T-cell (primary cell): ENCODE data around the gene TTLL11. TPM values are rescaled to one million over a fixed set of nuclear protein-coding genes. Genes with fewer than 3 reads are reported as not detected.

Source experiments
- ATAC-seq, 4 experiments: fragments of 200-7000 bp in 3 of 4; fragments of 150-1000 bp in 1 of 4; cut with Tn5 transposase; replicated peaks in 1 of 4; 1 replicate in 3 of 4; 2 replicates in 1 of 4; pipeline ENCODE4 v1.10.0; 2021; ENCODE audit warnings: moderate library complexity in 3 of 4, mild to moderate bottlenecking in 2 of 4, moderate number of reproducible peaks in 1 of 4
- CTCF ChIA-PET, 2 donors: fragments of 300-600 bp; sonication (Branson Sonifier 250); formaldehyde crosslinking; loops; one replicate each; lab custom pipeline; 2022; ENCODE audit warnings: antibody characterized with exemption in 2 of 2; lab: Charles Lee
- POLR2A ChIA-PET, 2 donors: fragments of 300-600 bp; sonication (Branson Sonifier 250); formaldehyde crosslinking; loops; one replicate each; lab custom pipeline; 2022; ENCODE audit warnings: antibody characterized with exemption in 2 of 2; lab: Charles Lee
- DNase-seq, 35 experiments: peaks; one replicate each; pipeline versions ENCODE4 v3.0.0 to v3.0.0-alpha.2; 2013 to 2023
- H3K27ac ChIP-seq: one replicate; pipeline ENCODE4 v1.5.1; 2013; ENCODE audit warnings: low read length
- H3K27me3 ChIP-seq, 2 experiments: replicated peaks in 1 of 2; 1 replicate in 1 of 2; 2 replicates in 1 of 2; pipeline versions ENCODE4 v1.6.1 to v1.7.0; 2013; ENCODE audit warnings: low read length in 1 of 2, mixed read lengths in 1 of 2; ENCODE audit not compliant: control insufficient read depth in 2 of 2, insufficient read depth in 2 of 2; ENCODE audit errors: extremely low read depth in 1 of 2
- H3K36me3 ChIP-seq, 2 donors: 1 replicate in 1 of 2; 2 replicates in 1 of 2; pipeline versions ENCODE4 v1.6.1 to v1.7.0; 2013; ENCODE audit warnings: low read length in 1 of 2; ENCODE audit not compliant: control insufficient read depth in 2 of 2, insufficient read depth in 1 of 2; ENCODE audit errors: extremely low read depth in 1 of 2
- H3K4me1 ChIP-seq, 2 experiments: 1 replicate in 1 of 2; 2 replicates in 1 of 2; pipeline versions ENCODE4 v1.6.1 to v1.7.0; 2013; ENCODE audit warnings: low read length in 2 of 2, mixed read lengths in 1 of 2; ENCODE audit not compliant: insufficient read depth in 2 of 2, control insufficient read depth in 1 of 2; ENCODE audit errors: extremely low read depth in 1 of 2
- H3K4me3 ChIP-seq, 2 donors: 1 replicate in 1 of 2; 2 replicates in 1 of 2; pipeline versions ENCODE4 v1.5.1 to v1.7.0; 2013; ENCODE audit warnings: mild to moderate bottlenecking in 2 of 2, low read length in 1 of 2, moderate library complexity in 1 of 2; ENCODE audit not compliant: control insufficient read depth in 1 of 2; ENCODE audit errors: extremely low read depth in 1 of 2
- H3K9me3 ChIP-seq: 2 replicates; pipeline ENCODE4 v1.7.0; 2013
- H3K27ac Mint-ChIP-seq, 2 donors: one replicate each; pipeline ENCODE4 v1.8.0; 2020 to 2021; ENCODE audit warnings: mild to moderate bottlenecking in 2 of 2, mixed read lengths in 2 of 2
- H3K27me3 Mint-ChIP-seq, 2 donors: one replicate each; pipeline ENCODE4 v1.8.0; 2021 to 2022; ENCODE audit warnings: mixed read lengths in 2 of 2
- H3K36me3 Mint-ChIP-seq: one replicate; pipeline ENCODE4 v1.8.0; 2021; ENCODE audit warnings: mixed read lengths
- H3K4me1 Mint-ChIP-seq, 3 donors: one replicate each; pipeline ENCODE4 v1.8.0; 2020 to 2022; ENCODE audit warnings: mixed read lengths in 3 of 3, mild to moderate bottlenecking in 1 of 3
- H3K4me3 Mint-ChIP-seq, 3 donors: one replicate each; pipeline ENCODE4 v1.8.0; 2020 to 2022; ENCODE audit warnings: mild to moderate bottlenecking in 3 of 3, mixed read lengths in 3 of 3, moderate library complexity in 3 of 3
- H3K9me3 Mint-ChIP-seq, 3 donors: one replicate each; pipeline ENCODE4 v1.8.0; 2020 to 2022; ENCODE audit warnings: mixed read lengths in 3 of 3
- WGBS: methylation state at CpG from one replicate; pipeline ENCODE4 v1.1.5; 2013; ENCODE audit warnings: missing lambda C conversion rate; ENCODE audit not compliant: insufficient coverage; 5-methylcytosine and 5-hydroxymethylcytosine counted together
- total RNA-seq, 35 experiments: library from RNA in 6 of 35; stranded (reverse) in 6 of 35; fragments of 120-200 nt in 1 of 35; gene quantifications; one replicate each; pipeline versions ENCODE4 v1.2.1 to v1.2.4 and lab custom pipeline; 2013 to 2026

Gene TTLL11
- total RNA-seq, 5 donors from 2014 or later (not counting 1 experiment from before 2014, with no cell fraction given) = 3.4 to 4.8 (median 4.6) TPM

DNA sequence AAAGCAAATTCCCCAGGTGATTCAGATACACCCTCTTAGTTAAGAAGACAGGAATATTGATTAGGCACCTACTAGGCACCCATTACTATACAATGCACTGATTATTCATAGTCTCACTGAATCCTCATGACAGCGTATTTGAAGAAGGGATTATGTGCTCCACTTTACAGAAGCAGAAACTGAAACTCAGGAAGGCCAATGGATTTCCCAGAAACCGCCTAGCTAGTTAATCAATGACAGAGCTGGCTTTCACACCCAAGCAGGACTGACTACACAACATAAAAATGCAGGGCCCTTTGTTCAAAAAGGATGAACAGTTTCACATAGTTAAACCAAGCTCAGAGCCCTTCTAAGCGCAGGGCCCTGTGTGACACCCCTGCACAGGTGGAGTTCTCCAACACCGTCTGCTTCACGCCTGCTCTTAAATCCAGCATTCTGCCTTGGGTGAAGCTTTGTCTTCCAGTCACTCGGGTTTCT lies 117.3 kb downstream of the TTLL11 start:
- CTCF ChIA-PET = no interaction called here
- Mint-ChIP-seq H3K9me3 (peaks cover 3% of the 10 kb centered on the region in 3 donors), H3K36me3 (peaks cover 6% of the 10 kb centered on the region), H3K4me3 (no peak overlapping the region), H3K27me3 (no peaks in the 10 kb centered on the region), H3K27ac (no peak overlapping the region), H3K4me1 (no peaks in the 10 kb centered on the region)
- 89% methylated on average over 6 of the region's 6 CpGs for WGBS
- H3K9me3 ChIP-seq = no peaks in the 10 kb centered on the region
- H3K27me3 ChIP-seq = no peaks in the 10 kb centered on the region
- no peak overlapping the region for H3K27ac ChIP-seq
- POLR2A ChIA-PET = no interaction called here
- DNase-seq (no peak), ATAC-seq (no peak)
- H3K4me3 ChIP-seq = no peak overlapping the region
- no peaks in the 10 kb centered on the region for H3K36me3 ChIP-seq
- no peaks in the 10 kb centered on the region for H3K4me1 ChIP-seq

GRCh38 chr9:121974421-121974820 lies 118.7 kb downstream of the TTLL11 start:
- no peak overlapping the region for H3K4me3 ChIP-seq
- ATAC-seq = no peak
- H3K4me1 ChIP-seq = no peaks in the 10 kb centered on the region
- no peaks in the 10 kb centered on the region for H3K9me3 Mint-ChIP-seq
- CTCF ChIA-PET = no interaction called here
- POLR2A ChIA-PET = no interaction called here
- H3K4me3 Mint-ChIP-seq = no peak overlapping the region
- no peaks in the 10 kb centered on the region for H3K36me3 ChIP-seq
- no peaks in the 10 kb centered on the region for H3K9me3 ChIP-seq
- H3K27ac Mint-ChIP-seq = no peak overlapping the region
- H3K27ac ChIP-seq = no peak overlapping the region
- H3K27me3 ChIP-seq = no peaks in the 10 kb centered on the region
- no peaks in the 10 kb centered on the region for H3K27me3 Mint-ChIP-seq
- H3K36me3 Mint-ChIP-seq = peaks cover 7% of the 10 kb centered on the region
- DNase-seq = no peak
- H3K4me1 Mint-ChIP-seq = no peaks in the 10 kb centered on the region

DNA sequence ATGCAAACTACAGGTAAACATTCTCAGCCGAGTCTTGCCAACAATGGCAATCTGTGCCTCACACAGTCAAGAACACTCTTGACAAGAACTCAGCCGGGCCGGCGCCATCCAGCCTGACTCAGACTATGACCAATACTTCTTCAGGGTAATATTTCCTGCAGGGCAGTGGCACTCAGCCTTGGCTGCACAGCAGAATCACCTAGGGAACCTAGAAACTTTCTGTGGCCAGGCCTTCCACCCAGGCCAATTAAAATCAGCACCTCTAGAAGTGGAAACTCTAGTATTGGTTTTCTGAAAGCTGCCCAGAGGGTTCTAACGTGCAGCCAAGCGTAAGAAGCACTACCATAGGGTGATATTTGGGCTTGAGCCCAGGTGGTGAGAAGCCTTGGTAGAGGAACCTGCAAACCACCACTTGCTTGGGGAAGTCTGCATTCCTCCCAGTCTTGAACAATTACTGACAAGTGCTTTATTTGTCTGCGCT lies 120.6 kb downstream of the TTLL11 start:
- DNase-seq (no peak), ATAC-seq (no peak)
- H3K9me3 ChIP-seq = no peaks in the 10 kb centered on the region
- ChIA-PET POLR2A (no interaction called here), CTCF (no interaction called here)
- H3K27me3 Mint-ChIP-seq = no peaks in the 10 kb centered on the region
- H3K4me3 ChIP-seq = no peak overlapping the region
- H3K27ac ChIP-seq = no peak overlapping the region
- H3K27me3 ChIP-seq = no peaks in the 10 kb centered on the region
- no peak overlapping the region for H3K27ac Mint-ChIP-seq
- H3K4me1 ChIP-seq = no peaks in the 10 kb centered on the region
- H3K9me3 Mint-ChIP-seq = no peaks in the 10 kb centered on the region
- no peaks in the 10 kb centered on the region for H3K36me3 ChIP-seq
- no peaks in the 10 kb centered on the region for H3K4me1 Mint-ChIP-seq
- WGBS = 86% methylated on average over 4 of the region's 7 CpGs
- peaks cover 14% of the 10 kb centered on the region for H3K36me3 Mint-ChIP-seq
- no peak overlapping the region for H3K4me3 Mint-ChIP-seq

DNA sequence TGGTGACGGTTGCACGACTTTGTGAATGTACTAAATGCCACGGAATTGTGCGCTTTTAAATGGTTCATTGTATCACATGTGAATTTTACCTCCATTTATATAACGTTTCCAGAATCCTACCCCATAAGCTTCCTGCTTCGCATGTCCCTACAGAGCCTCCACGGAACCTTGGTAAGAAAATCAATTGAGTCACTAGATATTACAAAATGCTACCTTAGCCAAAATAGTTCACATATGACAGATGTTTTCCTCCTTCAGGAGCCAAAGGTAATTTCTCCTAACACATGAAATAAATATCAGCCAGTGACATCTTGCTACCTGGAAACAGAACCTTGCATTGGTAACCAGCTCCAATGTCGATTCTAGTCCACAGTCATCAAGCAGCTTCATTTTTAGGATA lies 125.1 kb downstream of the TTLL11 start:
- no peaks in the 10 kb centered on the region for H3K27me3 Mint-ChIP-seq
- no peaks in the 10 kb centered on the region for H3K4me1 Mint-ChIP-seq
- H3K4me3 Mint-ChIP-seq = no peak overlapping the region
- no peaks in the 10 kb centered on the region for H3K27me3 ChIP-seq
- DNase-seq (no peak), ATAC-seq (no peak)
- no peaks in the 10 kb centered on the region for H3K9me3 ChIP-seq
- no peaks in the 10 kb centered on the region for H3K36me3 ChIP-seq
- 89% methylated on average over 3 of the region's 8 CpGs for WGBS
- H3K9me3 Mint-ChIP-seq = no peaks in the 10 kb centered on the region
- ChIA-PET POLR2A (no interaction called here), CTCF (interaction anchor here in 1 of 2 donors (0.6 kb wide), 1 partner anchor 11 kb away, joined by 3 read pairs; no protein-coding TSS in a partner anchor)
- H3K4me3 ChIP-seq = no peak overlapping the region
- no peaks in the 10 kb centered on the region for H3K4me1 ChIP-seq
- no peak overlapping the region for H3K27ac Mint-ChIP-seq
- no peak overlapping the region for H3K27ac ChIP-seq
- peaks cover 19% of the 10 kb centered on the region for H3K36me3 Mint-ChIP-seq

DNA sequence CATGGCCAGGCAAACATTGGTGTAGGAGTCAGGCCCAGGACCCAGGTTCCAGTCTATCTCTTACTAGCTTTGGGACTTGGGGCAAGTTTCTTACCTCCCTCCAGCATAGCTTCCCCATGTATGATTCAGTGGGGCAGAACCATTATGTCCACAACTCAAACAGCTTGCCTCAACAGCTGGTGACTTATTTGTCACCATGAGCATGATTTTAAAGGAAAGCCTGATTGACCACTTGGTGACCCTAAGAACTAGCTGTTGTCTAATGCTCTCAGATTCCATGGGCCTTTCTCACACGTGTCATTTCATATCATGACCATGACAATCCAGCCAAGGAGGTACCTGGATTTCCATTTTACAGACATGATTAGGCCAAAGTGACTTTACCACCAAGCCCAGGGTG lies 126.4 kb downstream of the TTLL11 start:
- Mint-ChIP-seq H3K27ac (no peak overlapping the region), H3K4me3 (no peak overlapping the region), H3K9me3 (no peaks in the 10 kb centered on the region), H3K36me3 (peaks cover 17% of the 10 kb centered on the region), H3K4me1 (no peaks in the 10 kb centered on the region), H3K27me3 (no peaks in the 10 kb centered on the region)
- ChIA-PET CTCF (no interaction called here), POLR2A (no interaction called here)
- H3K4me1 ChIP-seq = no peaks in the 10 kb centered on the region
- DNase-seq = no peak
- ATAC-seq = no peak
- 91% methylated on average over 1 of the region's 1 CpG for WGBS
- H3K27me3 ChIP-seq = no peaks in the 10 kb centered on the region
- H3K27ac ChIP-seq = no peak overlapping the region
- no peaks in the 10 kb centered on the region for H3K36me3 ChIP-seq
- H3K4me3 ChIP-seq = no peak overlapping the region
- H3K9me3 ChIP-seq = no peaks in the 10 kb centered on the region

DNA sequence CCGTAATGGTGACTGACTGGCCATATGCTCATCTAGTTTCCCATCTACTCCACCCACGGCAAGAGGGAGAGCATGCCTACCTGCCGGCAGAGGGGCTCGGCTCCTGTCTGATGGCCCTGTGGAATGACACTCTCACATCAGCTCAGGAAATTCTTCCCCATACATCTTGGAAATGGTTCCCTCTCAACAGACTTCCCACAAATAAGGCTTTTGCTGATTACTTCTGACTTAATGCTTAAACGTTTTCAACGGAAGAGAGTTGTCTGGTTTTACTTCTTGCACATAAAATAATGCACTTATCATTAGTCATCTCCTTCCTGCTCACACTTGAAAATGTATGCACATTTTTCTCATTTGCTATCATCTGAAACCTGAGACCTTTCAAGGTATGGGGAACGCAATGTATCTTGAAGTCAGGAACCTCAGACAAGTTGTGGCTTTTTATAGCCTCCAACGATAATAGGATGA lies 129.5 kb downstream of the TTLL11 start:
- Histone ChIP-seq H3K4me3 (no peak overlapping the region), H3K27ac (no peak overlapping the region), H3K36me3 (no peaks in the 10 kb centered on the region), H3K4me1 (no peaks in the 10 kb centered on the region), H3K27me3 (no peaks in the 10 kb centered on the region), H3K9me3 (no peaks in the 10 kb centered on the region)
- ChIA-PET CTCF (no interaction called here), POLR2A (no interaction called here)
- 62% methylated on average over 7 of the region's 8 CpGs for WGBS
- Mint-ChIP-seq H3K27ac (no peak overlapping the region), H3K27me3 (no peaks in the 10 kb centered on the region), H3K36me3 (peaks cover 12% of the 10 kb centered on the region), H3K9me3 (no peaks in the 10 kb centered on the region), H3K4me3 (no peak overlapping the region), H3K4me1 (no peaks in the 10 kb centered on the region)
- no peak for DNase-seq
- no peak for ATAC-seq

- Mint-ChIP-seq H3K9me3 (no peaks in the 10 kb centered on the region), H3K27ac (no peak overlapping the region), H3K27me3 (no peaks in the 10 kb centered on the region), H3K4me1 (no peaks in the 10 kb centered on the region), H3K4me3 (no peak overlapping the region), H3K36me3 (peaks cover 4% of the 10 kb centered on the region)
- Histone ChIP-seq H3K36me3 (no peaks in the 10 kb centered on the region), H3K27ac (no peak overlapping the region), H3K27me3 (no peaks in the 10 kb centered on the region), H3K4me3 (no peak overlapping the region), H3K4me1 (no peaks in the 10 kb centered on the region), H3K9me3 (no peaks in the 10 kb centered on the region)
- ATAC-seq (no peak), DNase-seq (no peak)
- 100% methylated on average over 1 of the region's 1 CpG for WGBS
- ChIA-PET CTCF (no interaction called here), POLR2A (no interaction called here)
Observed at GRCh38 chr9:121962421-121962820, 130.7 kb downstream of the TTLL11 start.
